GM21447 (cell line): ENCODE results near the gene PRM1.

Experiments
- ATAC-seq: cut with Tn5 transposase; IDR thresholded peaks from one replicate; pipeline ENCODE4 v1.9.1; 2021; ENCODE audit not compliant: unreplicated experiment

PRM1 gene

DNA sequence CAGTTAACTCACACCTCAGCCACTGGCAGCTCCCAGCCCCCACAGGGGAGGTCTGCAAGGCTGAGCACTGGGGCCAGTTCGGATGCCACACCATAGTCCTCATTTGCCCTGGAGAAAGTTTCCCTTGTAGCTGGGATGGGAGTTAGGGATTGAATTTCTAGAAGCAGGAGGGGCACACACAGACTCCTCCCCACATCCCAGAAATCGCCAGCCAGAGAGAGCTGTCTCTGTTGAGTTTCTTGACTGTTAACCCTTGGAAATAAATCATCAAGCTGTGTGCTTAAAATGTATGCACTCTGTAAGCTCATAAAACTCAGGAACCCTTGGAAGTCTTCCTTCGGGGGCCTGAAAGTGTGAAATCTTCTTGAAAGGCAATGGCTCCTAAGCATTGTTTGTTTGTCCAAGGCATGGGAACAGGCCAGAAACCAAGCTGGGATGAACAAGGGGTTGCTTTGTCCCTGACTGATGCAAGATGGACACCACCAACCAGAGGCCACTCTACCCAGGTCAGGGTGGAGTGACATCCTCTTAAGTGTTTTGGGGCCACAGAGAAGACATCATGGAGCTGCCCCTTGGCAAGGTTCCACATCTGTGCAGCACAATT, 7.3 kb downstream of the PRM1 start:
- no peak for ATAC-seq

DNA sequence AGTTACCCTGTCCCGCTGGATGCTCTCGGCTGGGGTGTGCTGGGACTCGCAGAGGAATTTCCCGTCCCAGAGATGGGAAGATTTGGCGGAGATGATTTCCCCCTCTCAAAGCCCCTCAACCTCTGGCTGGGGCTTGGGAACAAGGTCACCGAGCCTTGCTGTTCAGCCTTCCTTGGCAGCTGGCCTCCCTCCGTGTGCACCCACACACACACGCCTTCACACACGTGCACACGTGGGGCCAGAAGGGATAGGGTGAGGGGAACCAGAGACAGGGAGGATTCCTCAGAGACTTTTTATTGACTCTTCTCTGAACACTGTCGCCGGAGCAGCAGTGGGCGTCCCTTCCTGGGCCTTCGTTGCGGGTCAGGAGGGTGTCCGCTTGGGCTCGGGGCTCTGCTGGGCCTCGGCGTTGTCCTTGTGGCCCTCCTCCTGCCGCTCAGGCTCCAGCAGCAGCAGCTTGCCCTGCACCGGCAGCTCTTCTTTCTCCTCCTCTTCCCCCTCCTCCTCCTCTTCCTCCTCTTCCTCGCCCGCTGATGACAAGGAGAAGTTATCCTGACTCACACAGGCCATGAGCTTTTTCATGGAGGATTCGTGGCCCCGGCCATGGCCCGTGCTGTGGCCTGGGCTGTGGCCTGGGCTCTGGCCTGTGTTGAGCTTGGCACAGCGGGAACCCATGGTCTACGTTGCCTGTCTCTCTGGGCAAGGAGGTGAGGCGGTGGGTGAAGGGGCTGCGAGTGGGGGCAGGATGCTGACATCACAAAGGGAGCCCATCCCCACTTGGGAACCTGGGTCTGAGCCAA, 8.0 kb downstream of the PRM1 start, which contains the start of gene PRM3:
Gene PRM3 (minus strand): TSS at position 709 of the 800 bp plus-strand sequence. CDS start 34 bp downstream, at position 675.
- no peak for ATAC-seq

DNA sequence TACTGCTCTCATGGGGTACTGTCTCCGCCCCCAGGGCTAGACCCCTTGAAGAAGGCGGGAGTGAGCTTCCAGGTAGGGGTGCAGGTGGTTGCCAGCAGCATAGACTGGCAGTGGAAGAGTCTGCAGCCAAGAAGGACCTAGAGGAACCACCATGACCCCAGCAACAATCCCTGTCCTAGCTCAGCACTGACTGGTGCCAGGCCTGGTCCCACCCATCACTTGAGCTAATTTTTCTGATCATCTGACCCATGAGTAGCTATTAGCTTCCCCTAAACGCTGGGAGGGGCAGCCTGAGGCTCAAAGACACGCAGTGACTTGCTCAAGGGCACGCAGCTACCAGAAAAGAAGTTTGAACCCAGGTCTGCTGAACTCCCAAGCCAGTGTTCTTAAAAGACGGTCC, 8.6 kb downstream of the PRM1 start:
- no peak for ATAC-seq

DNA sequence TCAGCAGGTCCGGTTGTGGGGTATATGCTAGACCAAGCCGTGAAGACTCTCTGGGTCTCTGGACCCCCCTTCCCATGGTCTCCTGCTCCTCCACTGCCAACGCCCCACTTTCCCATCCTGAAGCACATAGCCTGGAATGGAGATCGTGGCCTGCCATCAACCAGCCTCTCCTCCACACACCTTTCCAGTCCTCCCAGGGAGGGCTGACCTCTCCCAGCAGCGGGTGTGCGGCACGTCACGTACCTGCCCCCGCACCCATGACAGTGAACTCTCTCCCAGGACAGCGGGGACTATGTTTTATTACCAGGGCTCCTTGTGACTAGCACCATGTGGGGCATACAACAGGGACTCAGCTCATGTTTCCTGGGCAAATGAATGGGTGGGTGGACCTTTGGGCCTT, 9.5 kb downstream of the PRM1 start:
- ATAC-seq = no peak

DNA sequence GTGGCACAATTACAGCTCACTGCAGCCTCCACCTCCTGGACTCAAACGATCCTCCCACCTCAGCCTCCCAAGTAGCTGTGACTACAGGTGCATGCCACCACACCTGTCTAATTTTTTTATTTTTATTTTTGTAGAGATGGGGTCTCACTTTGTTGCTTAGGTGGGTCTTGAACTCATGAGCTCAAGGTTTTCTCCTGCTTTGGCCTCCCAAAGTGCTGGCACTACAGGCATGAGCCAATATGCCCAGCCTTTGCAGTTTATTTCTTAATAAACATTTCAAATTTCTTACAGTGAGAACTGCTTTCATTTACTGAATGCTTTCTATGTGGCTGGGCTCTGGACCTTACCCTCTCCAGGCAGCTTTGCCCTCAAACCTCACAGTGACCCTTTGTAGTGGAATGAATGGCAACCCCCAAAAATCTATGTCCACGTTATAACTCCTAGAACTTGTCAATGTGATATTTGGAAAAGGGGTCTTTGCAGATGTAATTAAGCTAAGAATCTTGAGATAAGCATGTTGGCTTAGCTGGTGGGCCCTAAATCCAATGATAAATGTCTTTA, 10.4 kb downstream of the PRM1 start:
- ATAC-seq = no peak

DNA sequence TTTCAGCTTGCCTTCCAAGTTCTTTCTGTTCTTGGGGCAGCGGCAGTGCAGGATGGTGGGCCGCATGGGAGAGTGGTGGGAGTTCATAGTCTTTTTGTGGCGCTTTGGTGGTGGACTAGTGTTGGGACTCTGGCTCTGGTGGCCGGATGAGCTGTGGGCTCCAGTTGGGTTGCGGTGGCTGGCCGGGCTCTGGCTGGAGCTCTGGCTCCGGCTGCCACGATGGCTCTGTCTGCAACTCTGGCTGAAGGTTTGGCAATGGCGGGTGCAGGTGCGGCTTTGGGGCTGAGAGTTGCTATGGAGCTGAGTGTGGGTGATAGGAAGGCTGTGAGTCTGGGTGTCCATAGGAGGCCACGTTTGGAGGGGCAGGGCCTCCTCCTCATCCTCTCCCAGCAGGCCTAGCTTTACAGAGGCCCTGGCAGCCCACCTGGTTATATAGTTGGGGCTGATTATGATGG, 12.2 kb downstream of the PRM1 start, which contains the start of gene TNP2:
Gene TNP2 (minus strand): TSS at position 405 of the 455 bp plus-strand sequence. CDS start 63 bp downstream, at position 342.
- ATAC-seq = no peak

DNA sequence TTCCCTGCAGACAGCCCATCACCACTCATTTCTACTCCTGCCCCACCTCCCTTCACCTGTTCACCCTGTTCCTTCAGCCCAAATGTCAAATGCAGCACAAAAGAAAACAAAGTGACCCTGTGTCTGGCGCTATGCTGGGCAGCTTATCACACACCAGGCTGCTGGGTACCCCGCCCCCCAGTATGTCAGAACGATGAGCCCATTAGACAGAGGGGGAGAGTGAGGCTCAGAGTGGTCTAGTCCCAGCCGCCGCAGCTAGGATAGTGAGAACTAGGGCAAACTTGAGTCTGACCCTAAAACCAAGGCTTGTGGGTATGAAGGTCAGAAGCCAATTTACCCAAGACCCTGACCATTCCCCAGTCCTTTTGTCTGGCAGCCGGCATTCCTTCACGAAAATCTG, 16.0 kb downstream of the PRM1 start:
- no peak for ATAC-seq

DNA sequence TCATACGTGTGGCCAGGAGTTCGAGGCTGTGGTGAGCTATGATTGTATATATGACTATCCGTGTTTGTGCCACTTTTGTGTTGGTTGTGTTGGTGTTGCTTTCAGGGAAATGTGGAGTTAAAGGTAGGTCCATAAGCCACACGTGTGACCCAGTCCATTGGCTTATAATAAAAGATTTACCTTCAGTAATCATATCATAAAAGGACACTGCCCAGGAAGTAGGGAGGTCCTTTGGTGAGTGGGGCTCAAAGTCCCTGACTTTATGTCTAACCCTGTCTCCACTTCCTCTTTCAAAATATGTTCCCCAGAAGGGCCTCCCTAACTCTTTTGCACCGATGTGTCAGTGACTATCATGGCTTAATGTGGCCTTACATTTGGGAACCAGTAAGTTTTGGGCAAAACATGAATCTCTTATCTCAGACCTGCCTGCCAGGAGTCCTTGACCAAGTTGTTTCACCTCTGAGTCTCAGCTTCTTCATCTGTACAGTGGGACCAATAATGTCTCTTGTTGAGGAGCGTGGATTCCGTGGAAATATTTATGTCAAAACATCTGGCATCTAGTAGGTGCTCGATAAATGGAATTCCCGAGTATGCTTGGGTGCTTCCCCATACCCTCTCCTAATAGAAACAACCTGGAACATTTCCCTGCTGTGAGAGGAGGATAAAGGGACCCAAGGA, 16.8 kb downstream of the PRM1 start:
- ATAC-seq = no peak

DNA sequence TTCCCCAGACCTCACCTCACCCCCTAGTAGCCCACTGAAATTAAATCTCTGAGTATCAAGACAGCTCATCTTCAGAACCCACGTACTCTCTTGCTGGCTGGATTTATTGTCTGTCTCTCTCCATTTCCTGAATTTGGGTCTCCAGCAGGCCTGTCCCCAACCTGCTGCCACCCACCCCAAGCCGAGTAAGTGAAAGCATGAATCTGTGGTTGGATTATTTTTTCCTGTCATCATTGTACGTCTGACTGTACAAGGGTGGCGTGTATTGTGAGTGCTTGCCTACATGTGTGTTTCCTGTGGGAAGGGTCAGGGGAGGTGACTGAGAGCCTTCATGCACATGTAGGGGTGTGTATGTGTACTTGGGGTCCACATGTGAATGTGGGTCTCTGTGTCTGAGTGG, 17.4 kb downstream of the PRM1 start:
- ATAC-seq = no peak

DNA sequence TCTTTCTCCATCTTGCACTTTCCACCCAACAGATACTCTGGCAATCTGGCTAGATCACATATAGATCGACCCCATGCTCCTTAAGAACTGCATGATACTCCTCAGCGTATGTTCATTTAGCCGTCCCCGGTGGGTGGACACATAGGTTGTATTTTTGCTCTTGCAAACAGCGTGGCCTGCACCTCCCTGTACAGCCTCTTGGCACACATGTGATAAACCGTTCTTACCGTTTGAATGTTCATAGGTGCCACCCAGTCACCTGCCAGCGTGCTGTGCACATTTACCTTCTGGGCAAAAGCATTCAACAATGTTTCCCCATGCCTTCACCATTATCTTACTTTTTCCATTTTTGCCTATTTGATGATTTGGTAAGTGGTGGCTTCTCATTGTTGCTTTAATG, 18.2 kb downstream of the PRM1 start:
- ATAC-seq = no peak

DNA sequence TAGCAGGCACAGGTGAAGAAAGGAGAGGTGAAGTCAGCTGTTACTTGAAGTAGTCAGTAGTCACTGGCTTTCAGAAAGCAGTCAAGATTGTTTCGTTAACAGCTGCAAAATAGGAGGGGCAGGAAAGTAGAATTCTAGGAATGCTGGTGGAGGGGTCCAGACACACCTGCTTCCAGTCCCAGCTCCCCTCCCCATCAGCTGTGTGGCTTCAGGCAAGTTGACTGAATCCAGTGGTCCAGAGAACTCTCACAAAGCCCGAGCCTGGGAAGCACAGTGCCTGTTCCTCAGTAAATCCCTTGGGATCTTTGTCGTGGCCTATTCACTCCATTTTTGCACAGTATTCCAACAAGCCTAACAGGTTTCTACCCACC, 20.5 kb downstream of the PRM1 start:
- ATAC-seq = no peak

DNA sequence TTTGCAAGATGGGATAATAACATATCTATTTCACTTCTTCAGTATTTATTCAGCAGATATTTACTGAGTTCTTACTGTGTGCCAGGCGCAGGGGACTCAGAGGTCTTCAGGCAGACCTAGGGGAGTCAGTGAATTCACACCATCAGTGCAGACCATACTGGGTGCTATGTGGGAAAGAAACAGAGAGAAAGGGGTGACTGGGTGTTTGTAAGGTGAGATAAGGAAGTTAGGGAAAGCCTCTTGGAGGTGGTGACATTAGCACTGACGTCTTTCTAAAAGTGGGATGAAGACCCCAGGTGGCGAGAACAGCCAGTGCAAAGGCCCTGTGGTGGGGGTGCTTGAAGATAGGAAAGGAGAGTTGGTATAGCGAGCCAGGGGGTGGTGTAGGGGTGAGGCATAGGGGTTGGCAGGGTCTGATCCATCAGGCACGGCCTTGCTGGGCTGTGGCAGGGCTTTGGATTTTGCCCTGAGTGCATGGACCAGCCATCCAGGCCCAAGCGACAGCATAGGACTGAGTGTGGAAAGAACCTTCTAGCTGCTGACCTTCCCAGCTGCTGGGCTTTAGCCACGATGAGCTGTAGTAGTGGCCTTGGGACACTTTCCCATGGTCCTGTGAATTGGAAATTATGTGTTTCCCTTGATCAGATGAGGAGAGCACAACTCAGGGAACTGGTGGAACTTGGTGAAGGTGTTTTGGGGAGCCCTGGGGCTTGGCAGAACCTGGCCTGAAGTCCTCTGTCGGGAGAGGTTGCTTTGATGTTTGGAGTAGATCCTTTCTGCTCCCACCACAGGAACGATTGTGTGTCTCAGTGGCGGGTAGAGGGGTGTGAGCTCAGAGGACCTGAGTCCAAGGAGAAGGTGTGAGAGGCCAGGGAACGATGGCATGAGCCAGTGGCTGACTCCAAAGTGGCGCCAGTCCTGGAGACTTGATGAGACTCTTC, 21.2 kb downstream of the PRM1 start:
- ATAC-seq = no peak

DNA sequence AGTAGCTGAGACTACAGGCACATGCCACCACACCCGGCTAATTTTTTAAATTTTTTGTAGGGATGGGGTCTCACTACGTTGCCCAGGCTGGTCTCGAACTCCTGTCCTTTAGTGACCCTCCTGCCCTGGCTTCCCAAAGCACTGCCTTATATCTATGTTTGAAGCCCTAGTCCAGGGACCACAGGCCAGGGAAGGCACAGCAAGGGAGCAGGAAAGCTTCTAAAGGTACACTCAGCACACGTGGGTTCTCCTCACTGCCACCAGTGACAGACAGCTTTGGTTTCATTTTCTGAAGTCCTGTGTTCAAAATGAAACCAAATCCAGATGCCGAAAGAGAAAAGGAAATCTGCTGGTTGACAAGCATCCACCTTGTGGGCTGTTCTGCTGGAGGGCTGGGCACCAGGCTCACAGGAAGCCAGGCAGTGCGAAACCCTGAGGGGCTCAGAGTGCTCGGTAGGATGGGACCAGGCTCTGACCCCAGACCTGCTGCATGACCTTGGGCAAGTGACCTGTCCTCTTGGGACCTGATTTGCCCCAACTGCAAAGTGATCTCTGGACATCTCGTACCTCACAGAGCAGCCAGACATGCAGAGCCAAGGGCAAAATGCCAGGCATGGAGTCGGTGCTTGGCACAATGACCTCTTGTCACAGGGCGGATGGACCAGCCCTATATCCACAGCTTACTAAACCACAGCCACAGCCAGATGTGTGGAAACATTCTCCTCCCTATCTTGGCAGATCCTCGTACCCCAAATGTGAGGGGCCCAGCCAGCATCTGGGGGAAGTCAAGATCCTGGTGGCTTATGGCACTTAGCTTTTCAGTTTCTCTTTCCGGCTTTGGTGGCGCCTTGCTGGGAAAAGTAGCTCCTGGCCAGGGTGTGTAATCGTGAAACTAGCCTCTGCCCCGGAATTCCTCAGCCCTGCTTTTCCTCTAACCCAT, 22.3 kb downstream of the PRM1 start:
- ATAC-seq = no peak

DNA sequence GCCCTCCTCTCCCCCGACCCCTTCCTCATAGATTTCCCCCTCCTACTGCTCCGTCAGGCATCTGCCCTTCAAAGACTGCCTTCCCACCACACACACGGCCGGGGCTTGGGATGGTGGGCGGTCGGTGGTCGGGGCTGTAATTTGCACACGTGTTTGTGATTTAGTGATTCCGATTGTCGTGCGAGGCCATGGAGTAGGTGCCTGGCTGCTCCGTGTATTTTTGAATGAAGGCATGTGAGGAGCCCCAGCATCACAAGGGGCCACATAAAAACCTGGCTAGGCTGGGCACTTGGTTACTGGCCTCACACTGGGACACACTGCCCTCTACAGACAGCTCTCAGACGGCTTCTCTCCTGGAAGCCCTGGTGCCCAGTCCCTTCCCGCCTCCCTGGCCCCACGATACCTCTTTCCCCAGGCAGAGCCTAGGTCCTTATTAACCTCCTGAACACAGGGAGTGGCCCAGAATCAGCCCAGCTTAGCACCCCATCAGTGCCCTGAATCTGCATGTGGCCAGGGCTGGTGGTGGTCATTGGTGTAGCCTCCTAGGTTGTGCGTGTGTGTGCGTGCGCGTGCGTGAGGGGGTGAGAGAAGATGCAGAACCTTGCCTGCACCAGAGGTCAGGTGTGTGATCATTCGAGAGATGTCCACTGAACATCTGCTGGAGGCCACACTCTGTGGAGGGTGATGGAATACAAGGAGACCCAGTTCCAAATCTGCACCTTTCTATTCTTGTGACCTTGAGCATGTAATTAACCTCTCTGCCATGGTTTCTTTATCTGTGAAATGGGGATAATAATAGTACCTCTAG, 23.8 kb downstream of the PRM1 start:
- ATAC-seq = no peak

DNA sequence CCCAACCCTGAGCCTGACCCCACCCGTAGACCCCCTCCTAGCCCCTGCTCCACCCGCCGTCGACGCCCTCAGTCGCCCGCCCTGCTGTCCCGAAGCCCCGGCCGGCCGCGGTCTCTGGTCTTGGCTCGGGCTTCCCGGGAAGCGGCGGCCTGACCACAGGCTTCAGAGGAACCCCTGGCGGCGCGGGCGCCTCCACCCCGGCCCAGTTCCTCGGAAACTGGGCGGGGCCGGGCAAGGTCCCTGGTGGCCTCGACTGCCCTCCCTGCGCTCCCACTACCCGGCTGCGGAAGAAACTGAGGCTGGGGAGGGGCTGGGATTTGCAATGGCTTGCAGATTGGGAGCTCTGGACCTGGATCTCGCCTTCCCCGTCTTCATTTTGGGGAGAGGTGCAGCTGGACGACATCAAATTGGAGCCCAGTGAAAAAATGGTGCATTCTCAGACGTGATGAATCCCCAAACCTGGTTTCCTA, 24.4 kb downstream of the PRM1 start:
- ATAC-seq = no peak

DNA sequence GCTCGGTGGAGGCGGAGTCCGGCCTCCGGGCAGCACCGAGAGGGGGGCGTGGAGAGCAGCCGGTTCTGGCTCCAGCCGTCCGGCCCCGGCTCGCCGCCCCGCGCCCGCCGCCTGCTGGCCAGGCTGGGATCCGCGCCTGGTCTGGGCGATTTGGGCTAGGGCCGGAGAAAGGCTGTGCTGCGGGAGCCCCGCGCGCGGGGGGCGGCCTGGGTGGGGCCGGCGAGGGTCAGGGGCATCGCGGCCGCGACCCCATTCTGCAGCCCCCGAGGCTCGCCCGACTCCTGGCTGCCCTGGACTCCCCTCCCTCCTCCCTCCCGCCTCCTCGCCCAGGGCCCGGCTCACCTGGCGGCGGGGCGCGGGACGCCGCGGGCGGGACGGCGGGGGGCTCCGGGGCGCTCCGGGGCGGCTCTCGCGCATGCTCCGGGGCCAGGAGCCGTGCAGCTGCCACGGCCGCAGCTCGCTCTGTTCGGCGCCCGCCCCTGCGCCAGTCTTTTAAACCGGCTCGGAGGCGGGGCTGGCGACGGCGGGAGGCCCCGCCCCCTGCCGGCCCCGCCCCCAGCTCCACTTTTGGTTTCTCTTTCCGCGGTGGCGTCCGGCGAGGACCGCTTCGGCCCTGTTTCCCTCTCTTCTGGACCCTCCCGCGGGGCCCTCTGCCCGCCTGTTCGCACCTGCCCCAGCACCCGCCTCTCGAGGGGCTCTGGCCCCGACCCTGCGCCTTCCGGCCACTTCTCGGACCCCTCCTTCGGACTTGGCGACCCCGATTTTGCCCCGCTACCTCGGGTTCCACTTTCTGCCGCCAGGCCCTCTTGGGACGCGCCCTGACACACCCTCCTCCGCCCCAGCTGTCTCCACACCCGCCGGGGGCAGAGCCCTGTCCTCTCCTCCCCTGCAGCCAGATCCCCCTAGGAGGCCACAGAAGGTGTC, 25.1 kb downstream of the PRM1 start, which contains the start of gene SOCS1:
Gene SOCS1 (minus strand): TSS at position 468 of the 924 bp plus-strand sequence. CDS start 726 bp downstream, outside the sequence.
- ATAC-seq = peak; percentile 41
